Measurements from ENCODE around the gene SF3B4. TPM values are rescaled to one million over a fixed set of nuclear protein-coding genes. Genes with fewer than 3 reads are reported as not detected.

The SF3B4 gene
- total and polyA plus RNA-seq, 4 donors: 19.6 to 48.1 (median 37.7) TPM

GRCh38 chr1:149923626-149924025 lies 4.0 kb downstream of the SF3B4 start:
- DNase-seq (no peak), ATAC-seq (ENCODE audit: insufficient read depth, low FRiP score) (no peak)
- Histone ChIP-seq H3K36me3 (ENCODE audit: control insufficient read depth in 4 of 4, insufficient read depth in 4 of 4, low read length in 4 of 4) (peaks cover 22 to 30% (median 25%) of the 10 kb centered on the region in 4 donors), H3K4me1 (ENCODE audit: control insufficient read depth in 5 of 5, insufficient read depth in 5 of 5, low read length in 5 of 5) (peaks cover 7 to 21% (median 8%) of the 10 kb centered on the region in 5 donors), H3K27ac (ENCODE audit: low read depth in 1 of 2, low read length in 1 of 2) (no peak overlapping the region), H3K4me3 (no peak overlapping the region), H3K9ac (ENCODE audit: insufficient read depth in 1 of 2, low read length in 2 of 2) (no peak overlapping the region), H3K9me3 (ENCODE audit: control insufficient read depth in 4 of 4, insufficient read depth in 3 of 4, low read length in 3 of 4) (no peaks in the 10 kb centered on the region), H3K27me3 (ENCODE audit: control insufficient read depth in 3 of 3, insufficient read depth in 3 of 3, low read length in 2 of 3) (no peaks in the 10 kb centered on the region)
- TF ChIP-seq, protein P1, sequence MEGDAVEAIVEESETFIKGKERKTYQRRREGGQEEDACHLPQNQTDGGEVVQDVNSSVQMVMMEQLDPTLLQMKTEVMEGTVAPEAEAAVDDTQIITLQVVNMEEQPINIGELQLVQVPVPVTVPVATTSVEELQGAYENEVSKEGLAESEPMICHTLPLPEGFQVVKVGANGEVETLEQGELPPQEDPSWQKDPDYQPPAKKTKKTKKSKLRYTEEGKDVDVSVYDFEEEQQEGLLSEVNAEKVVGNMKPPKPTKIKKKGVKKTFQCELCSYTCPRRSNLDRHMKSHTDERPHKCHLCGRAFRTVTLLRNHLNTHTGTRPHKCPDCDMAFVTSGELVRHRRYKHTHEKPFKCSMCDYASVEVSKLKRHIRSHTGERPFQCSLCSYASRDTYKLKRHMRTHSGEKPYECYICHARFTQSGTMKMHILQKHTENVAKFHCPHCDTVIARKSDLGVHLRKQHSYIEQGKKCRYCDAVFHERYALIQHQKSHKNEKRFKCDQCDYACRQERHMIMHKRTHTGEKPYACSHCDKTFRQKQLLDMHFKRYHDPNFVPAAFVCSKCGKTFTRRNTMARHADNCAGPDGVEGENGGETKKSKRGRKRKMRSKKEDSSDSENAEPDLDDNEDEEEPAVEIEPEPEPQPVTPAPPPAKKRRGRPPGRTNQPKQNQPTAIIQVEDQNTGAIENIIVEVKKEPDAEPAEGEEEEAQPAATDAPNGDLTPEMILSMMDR (IDR thresholded peaks at IDR 0.05; ENCODE audit: control extremely low read depth, extremely low read depth): no peak
- 88% methylated on average over 10 of the region's 10 CpGs for WGBS, 2 donors

- Histone ChIP-seq H3K36me3 (ENCODE audit: control insufficient read depth in 4 of 4, insufficient read depth in 4 of 4, low read length in 4 of 4) (peaks cover 0 to 7% (median under 1%) of the 10 kb centered on the region in 4 donors), H3K27ac (ENCODE audit: low read depth in 1 of 2, low read length in 1 of 2) (no peak within 1 kb of the TSS), H3K4me1 (ENCODE audit: control insufficient read depth in 5 of 5, insufficient read depth in 5 of 5, low read length in 5 of 5) (peaks cover 0 to 19% (median 0%) of the 10 kb centered on the region in 5 donors), H3K27me3 (ENCODE audit: control insufficient read depth in 3 of 3, insufficient read depth in 3 of 3, low read length in 2 of 3) (peaks cover 0 to 4% (median 0%) of the 10 kb centered on the region in 3 donors), H3K9me3 (ENCODE audit: control insufficient read depth in 4 of 4, insufficient read depth in 3 of 4, low read length in 3 of 4) (no peaks in the 10 kb centered on the region), H3K9ac (ENCODE audit: insufficient read depth in 1 of 2, low read length in 2 of 2) (peak within 1 kb of the TSS; percentile 63 to 82), H3K4me3 (peak within 1 kb of the TSS; percentile 19)
- 1 to 2% methylated on average over 15 to 24 of the region's 24 CpGs for WGBS, 2 donors
- TF ChIP-seq, protein P1 (IDR thresholded peaks at IDR 0.05; ENCODE audit: control extremely low read depth, extremely low read depth): no peak
- DNase-seq (peak; percentile 65 to 74 (median 73)), ATAC-seq (ENCODE audit: insufficient read depth, low FRiP score) (no peak)
Observed at GRCh38 chr1:149917571-149918144, 9.9 kb downstream of the SF3B4 start, which contains the start of gene SV2A. Gene SV2A, minus strand, starts transcription at chr1:149917844. Its CDS starts 4,004 bp downstream, at chr1:149913840.

GRCh38 chr1:149916898-149917252 lies 10.7 kb downstream of the SF3B4 start:
- peaks cover 0 to 3% (median 0%) of the 10 kb centered on the region in 4 donors for H3K36me3 ChIP-seq (ENCODE audit: control insufficient read depth in 4 of 4, insufficient read depth in 4 of 4, low read length in 4 of 4)
- TF ChIP-seq, protein P1 (IDR thresholded peaks at IDR 0.05; ENCODE audit: control extremely low read depth, extremely low read depth): no peak
- no peak overlapping the region for H3K27ac ChIP-seq (ENCODE audit: low read depth in 1 of 2, low read length in 1 of 2)
- ATAC-seq (ENCODE audit: insufficient read depth, low FRiP score): no peak
- peaks cover 0 to 19% (median 0%) of the 10 kb centered on the region in 5 donors for H3K4me1 ChIP-seq (ENCODE audit: control insufficient read depth in 5 of 5, insufficient read depth in 5 of 5, low read length in 5 of 5)
- no peaks in the 10 kb centered on the region for H3K9me3 ChIP-seq (ENCODE audit: control insufficient read depth in 4 of 4, insufficient read depth in 3 of 4, low read length in 3 of 4)
- 8 to 16% methylated on average over 10 of the region's 10 CpGs for WGBS, 2 donors
- no peak for DNase-seq
- no peak overlapping the region for H3K4me3 ChIP-seq
- H3K9ac ChIP-seq (ENCODE audit: insufficient read depth in 1 of 2, low read length in 2 of 2): peak overlapping the region in 1 of 2 donors; percentile 30
- peaks cover 0 to 4% (median 0%) of the 10 kb centered on the region in 3 donors for H3K27me3 ChIP-seq (ENCODE audit: control insufficient read depth in 3 of 3, insufficient read depth in 3 of 3, low read length in 2 of 3)
